BLaER1 treated with 17β-estradiol and CSF1 and Interleukin-3, amounts not matched to agents 10 nM and 100 nM (cell line): ENCODE measurements around the gene LEO1.

Experiments used
- H3K27ac ChIP-seq, 11 experiments: shearing (Covaris generic); formaldehyde crosslinking; 2 replicates each; pipeline ENCODE4 v1.8.1; 2022
- H3K27me3 ChIP-seq, 11 experiments: shearing (Covaris generic); formaldehyde crosslinking; 2 replicates each; pipeline ENCODE4 v1.8.1; 2022
- H3K36me3 ChIP-seq, 11 experiments: shearing (Covaris generic); formaldehyde crosslinking; 2 replicates each; pipeline ENCODE4 v1.8.1; 2022
- H3K4me1 ChIP-seq, 10 experiments: shearing (Covaris generic); formaldehyde crosslinking; 2 replicates each; pipeline ENCODE4 v1.8.1; 2022
- H3K4me2 ChIP-seq, 11 experiments: shearing (Covaris generic); formaldehyde crosslinking; 2 replicates each; pipeline ENCODE4 v1.8.1; 2022
- H3K4me3 ChIP-seq, 10 experiments: shearing (Covaris generic); formaldehyde crosslinking; 2 replicates each; pipeline ENCODE4 v1.8.1; 2022
- H3K9ac ChIP-seq, 11 experiments: shearing (Covaris generic); formaldehyde crosslinking; 2 replicates each; pipeline ENCODE4 v1.8.1; 2022
- H3K9me3 ChIP-seq, 11 experiments: shearing (Covaris generic); formaldehyde crosslinking; replicated peaks in 1 of 11; 2 replicates each; pipeline ENCODE4 v1.8.1; 2022
- H4K20me1 ChIP-seq, 11 experiments: shearing (Covaris generic); formaldehyde crosslinking; 2 replicates each; pipeline ENCODE4 v1.8.1; 2022
- Cebpa-rat ChIP-seq, 11 experiments: shearing (Covaris generic); IDR thresholded peaks; 2 replicates each; pipeline ENCODE4 v1.8.1; 2022

The LEO1 gene

GRCh38 chr15:52016316-52016715, 44.7 kb upstream of the LEO1 start:
- Histone ChIP-seq H3K36me3 (no peaks in the 10 kb centered on the region), H3K4me2 (peak overlapping the region in 5 of 11 experiments; percentile 37 to 81 (median 60); a peak in 9 of 22 replicates), H3K4me3 (no peak overlapping the region), H4K20me1 (peaks cover 0 to 18% (median 13%) of the 10 kb centered on the region in 11 experiments; a peak in 14 of 22 replicates), H3K4me1 (peaks cover 12 to 73% (median 32%) of the 10 kb centered on the region in 10 experiments), H3K9me3 (no peaks in the 10 kb centered on the region), H3K27me3 (no peaks in the 10 kb centered on the region), H3K9ac (no peak overlapping the region; a peak in 2 of 22 replicates), H3K27ac (peak overlapping the region in 1 of 11 experiments; percentile 4; a peak in 3 of 22 replicates)
- no peak for TF ChIP-seq Cebpa-rat (IDR thresholded peaks at IDR 0.05)

GRCh38 chr15:52014616-52015015, 43.0 kb upstream of the LEO1 start:
- Histone ChIP-seq H3K27me3 (no peaks in the 10 kb centered on the region), H3K9me3 (no peaks in the 10 kb centered on the region), H3K4me3 (no peak overlapping the region), H3K27ac (peak overlapping the region in 1 of 11 experiments; percentile 76; a peak in 2 of 22 replicates), H3K4me1 (peaks cover 0 to 78% (median 22%) of the 10 kb centered on the region in 10 experiments; a peak in 16 of 20 replicates), H3K9ac (no peak overlapping the region), H3K36me3 (no peaks in the 10 kb centered on the region), H4K20me1 (peaks cover 0 to 1% (median 0%) of the 10 kb centered on the region in 11 experiments; a peak in 5 of 22 replicates), H3K4me2 (peak overlapping the region in 3 of 11 experiments; percentile 58 to 78 (median 71); a peak in 4 of 22 replicates)
- TF ChIP-seq Cebpa-rat (IDR thresholded peaks at IDR 0.05): no peak

- Histone ChIP-seq H3K9ac (peak overlapping the region in 2 of 11 experiments; percentile 1 to 33; a peak in 2 of 22 replicates), H3K36me3 (no peaks in the 10 kb centered on the region), H3K4me1 (peaks cover 0 to 85% (median 24%) of the 10 kb centered on the region in 10 experiments; a peak in 15 of 20 replicates), H3K27me3 (no peaks in the 10 kb centered on the region), H3K4me3 (no peak overlapping the region), H3K27ac (peak overlapping the region in 5 of 11 experiments; percentile 17 to 76 (median 53); a peak in 11 of 22 replicates), H3K9me3 (no peaks in the 10 kb centered on the region), H4K20me1 (no peaks in the 10 kb centered on the region), H3K4me2 (peak overlapping the region in 6 of 11 experiments; percentile 9 to 78 (median 57); a peak in 11 of 22 replicates)
- peak in 3 of 11 experiments; percentile 47 to 77 (median 71); a peak in 5 of 22 replicates for TF ChIP-seq Cebpa-rat (IDR thresholded peaks at IDR 0.05)
Measured at GRCh38 chr15:52013151-52013791, 41.7 kb upstream of the LEO1 start.

GRCh38 chr15:52012210-52012609, 40.6 kb upstream of the LEO1 start:
- Histone ChIP-seq H4K20me1 (no peaks in the 10 kb centered on the region), H3K27ac (peak overlapping the region in 3 of 11 experiments; percentile 32 to 60 (median 44); a peak in 3 of 22 replicates), H3K9ac (no peak overlapping the region), H3K27me3 (no peaks in the 10 kb centered on the region), H3K36me3 (no peaks in the 10 kb centered on the region), H3K4me2 (peak overlapping the region in 4 of 11 experiments; percentile 27 to 71 (median 56); a peak in 8 of 22 replicates), H3K9me3 (no peaks in the 10 kb centered on the region), H3K4me1 (peaks cover 3 to 85% (median 27%) of the 10 kb centered on the region in 10 experiments), H3K4me3 (no peak overlapping the region)
- no peak for TF ChIP-seq Cebpa-rat (IDR thresholded peaks at IDR 0.05)

GRCh38 chr15:52011711-52012144, 40.1 kb upstream of the LEO1 start:
- no peak for TF ChIP-seq Cebpa-rat (IDR thresholded peaks at IDR 0.05)
- Histone ChIP-seq H3K4me2 (peak overlapping the region in 3 of 11 experiments; percentile 27 to 61 (median 51); a peak in 5 of 22 replicates), H4K20me1 (no peaks in the 10 kb centered on the region), H3K4me1 (peaks cover 8 to 85% (median 32%) of the 10 kb centered on the region in 10 experiments), H3K4me3 (no peak overlapping the region), H3K9me3 (no peaks in the 10 kb centered on the region), H3K9ac (no peak overlapping the region), H3K27me3 (no peaks in the 10 kb centered on the region), H3K27ac (no peak overlapping the region), H3K36me3 (no peaks in the 10 kb centered on the region)

GRCh38 chr15:52010633-52011595, 39.3 kb upstream of the LEO1 start:
- H4K20me1 ChIP-seq: no peaks in the 10 kb centered on the region
- no peaks in the 10 kb centered on the region for H3K27me3 ChIP-seq
- peaks cover 14 to 85% (median 35%) of the 10 kb centered on the region in 10 experiments for H3K4me1 ChIP-seq
- no peaks in the 10 kb centered on the region for H3K9me3 ChIP-seq
- H3K4me3 ChIP-seq: no peak overlapping the region
- peak overlapping the region in 1 of 11 experiments; percentile 15; a peak in 1 of 22 replicates for H3K4me2 ChIP-seq
- H3K36me3 ChIP-seq: no peaks in the 10 kb centered on the region
- no peak for TF ChIP-seq Cebpa-rat (IDR thresholded peaks at IDR 0.05)
- no peak overlapping the region for H3K9ac ChIP-seq
- no peak overlapping the region for H3K27ac ChIP-seq

- Histone ChIP-seq H4K20me1 (no peaks in the 10 kb centered on the region), H3K4me1 (peaks cover 14 to 70% (median 32%) of the 10 kb centered on the region in 10 experiments)
Measured at GRCh38 chr15:52008698-52009434, 37.3 kb upstream of the LEO1 start.

GRCh38 chr15:52008359-52008697, 36.8 kb upstream of the LEO1 start:
- peaks cover 0 to under 1% (median 0%) of the 10 kb centered on the region in 11 experiments; a peak in 2 of 22 replicates for H3K9me3 ChIP-seq
- no peak overlapping the region for H3K27ac ChIP-seq
- no peaks in the 10 kb centered on the region for H3K36me3 ChIP-seq
- H3K4me3 ChIP-seq: no peak overlapping the region
- H3K27me3 ChIP-seq: no peaks in the 10 kb centered on the region
- peaks cover 14 to 64% (median 29%) of the 10 kb centered on the region in 10 experiments for H3K4me1 ChIP-seq
- no peak overlapping the region for H3K9ac ChIP-seq
- no peak for TF ChIP-seq Cebpa-rat (IDR thresholded peaks at IDR 0.05)
- peak overlapping the region in 4 of 11 experiments; percentile 25 to 84 (median 44); a peak in 8 of 22 replicates for H3K4me2 ChIP-seq
- no peaks in the 10 kb centered on the region for H4K20me1 ChIP-seq

More at GRCh38 chr15:52008698-52009434, 37.3 kb upstream of the LEO1 start:
- Histone ChIP-seq H3K9ac (no peak overlapping the region), H3K4me2 (peak overlapping the region in 10 of 11 experiments; percentile 1 to 84 (median 26); a peak in 14 of 22 replicates), H3K9me3 (no peaks in the 10 kb centered on the region), H3K27ac (no peak overlapping the region), H3K4me3 (no peak overlapping the region), H3K36me3 (no peaks in the 10 kb centered on the region), H3K27me3 (no peaks in the 10 kb centered on the region)
- no peak for TF ChIP-seq Cebpa-rat (IDR thresholded peaks at IDR 0.05)
